Nephron (organoid): Measurements from ENCODE around the gene MRPS2.
"Not testable (repeated sequence)": the region's sequence is repeated elsewhere in the genome, so short reads cannot be mapped to it uniquely, and the experiment has no call there.

ENCODE experiments used
- H3K27ac Mint-ChIP-seq, 3 experiments: 2 replicates each; pipeline ENCODE4 v1.8.0; 2020; ENCODE audit warnings: mixed read lengths in 3 of 3, mild to moderate bottlenecking in 2 of 3, moderate library complexity in 1 of 3
- H3K27me3 Mint-ChIP-seq: 2 replicates; pipeline ENCODE4 v1.8.0; 2021; ENCODE audit warnings: low read depth, mild to moderate bottlenecking, moderate library complexity, mixed read lengths
- H3K36me3 Mint-ChIP-seq: 2 replicates; pipeline ENCODE4 v1.8.0; 2020; ENCODE audit warnings: low read depth, mixed read lengths
- H3K4me1 Mint-ChIP-seq: 2 replicates; pipeline ENCODE4 v1.8.0; 2020; ENCODE audit warnings: mixed read lengths
- H3K4me3 Mint-ChIP-seq, 3 experiments: 2 replicates each; pipeline ENCODE4 v1.8.0; 2020; ENCODE audit warnings: mild to moderate bottlenecking in 3 of 3, mixed read lengths in 3 of 3, moderate library complexity in 2 of 3
- H3K9me3 Mint-ChIP-seq: 2 replicates; pipeline ENCODE4 v1.8.0; 2020; ENCODE audit warnings: mixed read lengths
- TF ChIP-seq, protein P1 (sequence below), 3 experiments: fragments of 200-600 bp; sonication (generic); IDR thresholded peaks; one replicate each; pipeline ENCODE4 v1.5.0; 2021; ENCODE audit warnings: antibody characterized with exemption in 3 of 3; ENCODE audit not compliant: unreplicated experiment in 3 of 3

MRPS2 gene

DNA sequence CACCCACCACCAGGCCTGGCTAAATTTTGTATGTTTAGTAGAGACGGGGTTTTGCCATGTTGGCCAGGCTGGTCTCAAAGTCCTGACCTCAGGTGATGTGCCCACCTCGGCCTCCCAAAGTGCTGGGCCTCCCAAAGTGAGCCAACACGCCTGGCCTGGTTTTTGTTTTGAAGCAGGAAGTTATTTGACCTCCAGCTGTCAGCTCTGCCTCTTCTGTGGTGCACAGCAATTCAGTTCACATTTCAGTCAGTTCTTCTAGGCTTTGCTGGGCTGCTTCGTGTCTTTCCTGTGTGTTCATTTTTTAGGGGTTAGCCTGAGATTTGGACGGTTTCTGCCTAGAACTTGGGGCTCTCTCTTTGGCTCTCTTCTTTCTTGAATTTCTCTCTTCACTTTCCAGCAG is 29.7 kb downstream of the MRPS2 start:
- Mint-ChIP-seq H3K27ac (no peak overlapping the region), H3K4me3 (no peak overlapping the region), H3K9me3 (peaks cover 10% of the 10 kb centered on the region), H3K36me3 (no peaks in the 10 kb centered on the region), H3K27me3 (peaks cover 16% of the 10 kb centered on the region), H3K4me1 (no peaks in the 10 kb centered on the region)
- TF ChIP-seq, protein P1, sequence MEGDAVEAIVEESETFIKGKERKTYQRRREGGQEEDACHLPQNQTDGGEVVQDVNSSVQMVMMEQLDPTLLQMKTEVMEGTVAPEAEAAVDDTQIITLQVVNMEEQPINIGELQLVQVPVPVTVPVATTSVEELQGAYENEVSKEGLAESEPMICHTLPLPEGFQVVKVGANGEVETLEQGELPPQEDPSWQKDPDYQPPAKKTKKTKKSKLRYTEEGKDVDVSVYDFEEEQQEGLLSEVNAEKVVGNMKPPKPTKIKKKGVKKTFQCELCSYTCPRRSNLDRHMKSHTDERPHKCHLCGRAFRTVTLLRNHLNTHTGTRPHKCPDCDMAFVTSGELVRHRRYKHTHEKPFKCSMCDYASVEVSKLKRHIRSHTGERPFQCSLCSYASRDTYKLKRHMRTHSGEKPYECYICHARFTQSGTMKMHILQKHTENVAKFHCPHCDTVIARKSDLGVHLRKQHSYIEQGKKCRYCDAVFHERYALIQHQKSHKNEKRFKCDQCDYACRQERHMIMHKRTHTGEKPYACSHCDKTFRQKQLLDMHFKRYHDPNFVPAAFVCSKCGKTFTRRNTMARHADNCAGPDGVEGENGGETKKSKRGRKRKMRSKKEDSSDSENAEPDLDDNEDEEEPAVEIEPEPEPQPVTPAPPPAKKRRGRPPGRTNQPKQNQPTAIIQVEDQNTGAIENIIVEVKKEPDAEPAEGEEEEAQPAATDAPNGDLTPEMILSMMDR (IDR thresholded peaks at IDR 0.05; ENCODE audit: unreplicated experiment in 3 of 3) = no peak

DNA sequence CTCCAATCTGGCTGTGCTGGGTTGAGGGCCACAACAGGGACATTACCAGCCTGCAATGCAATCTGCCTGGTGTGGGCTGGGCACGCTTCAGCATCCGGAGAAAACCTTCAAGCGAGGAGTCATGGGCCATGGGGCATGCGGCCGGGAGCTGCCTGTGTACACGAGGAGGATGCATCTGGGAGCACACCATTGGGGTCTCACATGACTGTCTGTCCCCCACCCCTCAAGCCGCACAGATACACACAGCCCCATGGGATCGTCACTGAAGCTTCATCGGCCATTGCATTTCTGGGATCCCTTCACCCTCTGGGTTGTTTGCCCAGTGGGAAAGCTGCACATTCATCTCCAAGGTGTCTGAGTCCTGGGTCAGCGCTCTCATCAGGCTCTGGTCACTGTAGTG is 30.6 kb downstream of the MRPS2 start:
- Mint-ChIP-seq H3K27ac (no peak overlapping the region), H3K4me3 (no peak overlapping the region), H3K27me3 (peaks cover 26% of the 10 kb centered on the region), H3K9me3 (peaks cover 10% of the 10 kb centered on the region), H3K36me3 (no peaks in the 10 kb centered on the region), H3K4me1 (no peaks in the 10 kb centered on the region)
- TF ChIP-seq, protein P1 (IDR thresholded peaks at IDR 0.05; ENCODE audit: unreplicated experiment in 3 of 3) = no peak

DNA sequence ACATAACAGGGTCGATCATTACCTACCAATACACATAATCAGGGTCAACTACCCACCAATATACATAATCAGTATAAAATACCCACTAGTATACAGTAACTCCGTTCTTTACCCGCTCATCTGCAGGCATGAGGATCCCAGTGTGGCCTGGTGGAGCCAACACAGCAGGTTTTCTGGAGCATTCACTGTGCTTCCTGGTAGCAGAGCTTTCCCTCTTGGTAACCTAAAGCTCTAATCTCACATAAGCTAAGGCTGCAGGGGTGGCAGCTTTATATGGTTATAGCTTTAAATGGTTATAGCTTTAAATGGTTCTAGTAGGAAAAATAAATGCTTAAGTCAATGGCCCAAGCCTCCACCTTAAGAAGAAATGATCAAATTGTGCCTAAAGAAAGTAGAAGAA is 32.6 kb downstream of the MRPS2 start:
- Mint-ChIP-seq H3K27ac (no peak overlapping the region), H3K9me3 (peaks cover 10% of the 10 kb centered on the region), H3K4me1 (no peaks in the 10 kb centered on the region), H3K36me3 (no peaks in the 10 kb centered on the region), H3K27me3 (peaks cover 43% of the 10 kb centered on the region), H3K4me3 (no peak overlapping the region)
- TF ChIP-seq, protein P1 (IDR thresholded peaks at IDR 0.05; ENCODE audit: unreplicated experiment in 3 of 3) = no peak

GRCh38 chr9:135533674-135534073 is 33.2 kb downstream of the MRPS2 start:
- Mint-ChIP-seq H3K9me3 (peaks cover 10% of the 10 kb centered on the region), H3K4me1 (no peaks in the 10 kb centered on the region), H3K27me3 (peaks cover 40% of the 10 kb centered on the region), H3K27ac (no peak overlapping the region), H3K36me3 (no peaks in the 10 kb centered on the region), H3K4me3 (no peak overlapping the region)
- TF ChIP-seq, protein P1 (IDR thresholded peaks at IDR 0.05; ENCODE audit: unreplicated experiment in 3 of 3) = no peak

GRCh38 chr9:135534192-135534711 is 33.8 kb downstream of the MRPS2 start:
- peaks cover 45% of the 10 kb centered on the region for H3K27me3 Mint-ChIP-seq
- H3K36me3 Mint-ChIP-seq, H3K9me3 Mint-ChIP-seq, H3K27ac Mint-ChIP-seq, H3K4me1 Mint-ChIP-seq, H3K4me3 Mint-ChIP-seq: not testable (repeated sequence)

- H3K27ac Mint-ChIP-seq, H3K4me3 Mint-ChIP-seq, H3K36me3 Mint-ChIP-seq, H3K9me3 Mint-ChIP-seq, H3K4me1 Mint-ChIP-seq: not testable (repeated sequence)
- H3K27me3 Mint-ChIP-seq = peaks cover 48% of the 10 kb centered on the region
Measured at GRCh38 chr9:135534826-135535225, 34.3 kb downstream of the MRPS2 start.

- not testable (repeated sequence) for H3K27ac Mint-ChIP-seq, H3K4me1 Mint-ChIP-seq, H3K36me3 Mint-ChIP-seq, H3K4me3 Mint-ChIP-seq, H3K9me3 Mint-ChIP-seq
- H3K27me3 Mint-ChIP-seq = peaks cover 53% of the 10 kb centered on the region
Measured at GRCh38 chr9:135535631-135536030, 35.1 kb downstream of the MRPS2 start.
